HG03066 (cell line): ENCODE measurements around the gene GNAZ.
A peak's percentile ranks its signal among the peaks of the same experiment; 100 is the strongest.
"Not testable (repeated sequence)": the region's sequence is repeated elsewhere in the genome, so short reads cannot be mapped to it uniquely, and the experiment has no call there.

ENCODE experiments used
- ATAC-seq: cut with Tn5 transposase; IDR thresholded peaks from one replicate; pipeline ENCODE4 v1.9.1; 2021; ENCODE audit warnings: low read depth; ENCODE audit not compliant: unreplicated experiment

The GNAZ gene

DNA sequence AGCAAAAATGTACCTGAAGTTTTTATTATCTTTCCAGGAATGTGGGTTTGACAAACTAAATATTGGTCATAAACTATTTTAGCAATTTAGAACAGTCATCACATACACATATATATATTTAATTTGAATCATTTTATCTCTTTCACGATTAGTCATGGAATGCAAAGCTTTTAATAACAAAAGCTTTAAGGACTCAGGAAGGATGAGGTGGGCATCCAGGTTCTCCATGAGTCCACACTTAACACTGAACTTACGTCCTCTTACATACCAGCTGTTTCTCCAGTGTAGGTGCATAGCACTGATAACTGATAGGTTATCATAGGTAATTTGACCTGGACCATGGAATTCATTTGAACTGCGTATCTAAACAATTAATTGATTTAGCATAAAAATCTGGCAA, 28.1 kb upstream of the GNAZ start:
- no peak for ATAC-seq

DNA sequence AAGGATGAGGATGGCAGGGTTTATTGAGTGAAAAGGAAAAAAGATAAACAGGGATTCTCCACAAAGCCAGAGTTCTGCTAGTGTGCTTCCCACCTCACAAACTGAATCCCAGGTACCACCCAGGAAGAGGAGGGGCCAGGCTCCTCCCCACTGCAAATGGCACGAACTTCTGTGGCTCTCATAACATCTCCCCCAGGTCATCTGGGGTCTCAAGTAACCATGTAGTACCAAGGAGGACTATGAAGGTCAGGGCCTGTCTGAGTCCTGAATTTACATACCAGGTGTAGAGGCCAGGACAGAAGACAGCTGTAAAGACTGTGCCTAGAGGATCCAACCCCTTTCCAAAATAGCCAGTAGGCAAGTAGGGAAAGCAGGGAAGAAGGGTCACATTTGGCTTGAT, 25.7 kb upstream of the GNAZ start:
- no peak for ATAC-seq

DNA sequence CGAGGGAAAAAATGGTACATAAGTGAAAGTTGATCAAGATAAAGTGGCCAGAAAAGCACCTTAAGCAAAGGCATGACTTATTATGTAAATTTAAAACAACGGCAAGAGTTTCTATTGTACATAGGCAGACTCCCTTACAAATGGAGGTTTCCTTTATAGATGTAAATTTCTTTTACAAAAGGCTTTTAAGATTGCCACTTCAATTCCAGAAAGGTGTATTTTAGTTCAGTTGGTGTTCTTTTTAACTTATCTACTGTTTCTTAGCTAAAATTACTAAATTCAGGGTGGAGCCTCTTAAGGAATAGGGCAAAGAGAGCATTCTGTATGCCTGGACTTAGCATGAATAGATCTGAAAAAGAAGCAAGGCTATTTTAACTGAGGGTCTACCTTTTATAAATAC, 24.9 kb upstream of the GNAZ start:
- no peak for ATAC-seq

DNA sequence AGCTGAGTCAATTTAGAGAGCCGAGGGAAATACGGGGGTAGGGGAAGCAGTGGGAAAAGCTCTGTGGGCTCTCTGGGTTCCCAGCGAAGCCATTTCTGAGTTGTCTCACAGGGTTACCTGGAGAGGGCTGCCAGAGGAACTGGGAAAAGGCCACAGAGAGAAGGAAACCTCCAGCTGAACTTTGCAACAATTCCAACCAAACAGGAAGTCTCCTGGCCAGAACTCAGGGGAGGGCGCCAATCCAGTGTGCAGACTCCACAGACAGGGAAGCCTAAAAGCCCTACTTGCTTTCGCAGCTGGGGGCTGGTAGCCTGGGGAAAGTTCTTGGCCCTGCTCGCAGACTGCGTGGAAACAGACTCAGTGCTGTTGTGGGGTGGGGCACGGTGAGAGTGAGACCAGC, 23.1 kb upstream of the GNAZ start:
- ATAC-seq = no peak

DNA sequence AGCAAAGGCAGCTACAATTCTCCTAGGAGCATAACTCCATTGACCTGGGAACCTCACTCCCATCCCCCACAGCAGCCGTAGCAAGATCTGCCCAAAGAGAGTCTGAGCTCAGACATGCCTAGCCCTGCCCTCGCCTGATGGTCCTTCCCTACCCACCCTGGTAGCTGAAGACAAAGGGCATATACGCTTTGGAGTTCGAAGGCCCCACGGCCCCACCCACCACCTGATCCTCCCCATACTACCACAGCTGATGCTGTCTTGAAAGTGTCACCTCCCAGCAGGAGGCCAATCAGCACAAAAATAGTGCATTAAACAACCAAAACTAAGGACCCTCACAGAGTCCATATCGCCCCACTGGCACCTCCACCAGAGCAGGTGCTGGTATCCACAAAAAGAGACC, 22.6 kb upstream of the GNAZ start:
- no peak for ATAC-seq

DNA sequence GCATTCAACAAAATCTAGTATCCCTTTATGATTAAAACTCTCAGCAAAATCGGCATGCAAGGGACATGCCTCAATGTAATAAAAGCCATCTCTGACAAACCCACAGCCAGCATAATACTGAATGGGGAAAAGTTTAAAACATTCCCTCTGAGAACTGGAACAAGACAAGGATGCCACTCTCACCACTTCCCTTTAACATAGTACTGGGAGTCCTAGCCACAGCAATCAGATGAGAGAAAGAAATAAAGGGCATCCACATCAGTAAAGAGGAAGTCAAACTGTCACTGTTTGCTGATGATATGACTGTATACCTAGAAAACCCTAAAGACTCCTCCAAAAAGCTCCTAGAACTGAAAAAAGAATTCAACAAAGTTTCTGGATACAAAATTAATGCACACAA, 19.8 kb upstream of the GNAZ start:
- not testable (repeated sequence) for ATAC-seq

DNA sequence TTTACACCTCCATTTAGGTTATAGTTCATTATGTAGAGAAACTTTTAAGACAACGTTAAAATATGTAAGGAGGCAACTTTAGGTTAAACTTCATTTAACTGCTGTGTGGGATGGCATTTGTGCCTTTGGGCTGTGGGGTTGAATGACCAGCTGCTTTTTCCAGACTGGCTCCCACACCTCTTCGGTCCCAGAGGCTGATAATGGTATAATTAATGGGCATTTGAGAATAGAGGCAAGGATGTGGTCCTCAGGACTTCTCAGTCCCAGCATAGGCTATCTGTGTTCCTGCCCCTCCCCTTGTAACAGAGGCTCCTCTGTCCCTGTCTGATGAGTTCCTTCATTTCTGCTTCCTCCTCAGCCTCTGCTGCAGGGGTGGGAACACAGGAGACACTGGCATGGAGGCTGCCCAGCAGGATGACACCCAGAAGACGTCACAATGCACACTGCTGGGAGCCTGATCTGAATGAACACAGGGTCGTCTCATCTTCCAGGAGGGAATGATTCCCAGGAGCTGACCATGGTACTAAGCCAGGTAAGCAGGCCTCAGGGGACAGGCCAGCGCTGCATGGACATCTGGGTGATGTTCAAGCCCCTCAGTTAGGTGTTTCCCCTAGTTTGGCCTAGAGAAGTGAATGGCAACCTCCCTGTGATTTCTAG, 17.1 kb upstream of the GNAZ start:
- no peak for ATAC-seq

DNA sequence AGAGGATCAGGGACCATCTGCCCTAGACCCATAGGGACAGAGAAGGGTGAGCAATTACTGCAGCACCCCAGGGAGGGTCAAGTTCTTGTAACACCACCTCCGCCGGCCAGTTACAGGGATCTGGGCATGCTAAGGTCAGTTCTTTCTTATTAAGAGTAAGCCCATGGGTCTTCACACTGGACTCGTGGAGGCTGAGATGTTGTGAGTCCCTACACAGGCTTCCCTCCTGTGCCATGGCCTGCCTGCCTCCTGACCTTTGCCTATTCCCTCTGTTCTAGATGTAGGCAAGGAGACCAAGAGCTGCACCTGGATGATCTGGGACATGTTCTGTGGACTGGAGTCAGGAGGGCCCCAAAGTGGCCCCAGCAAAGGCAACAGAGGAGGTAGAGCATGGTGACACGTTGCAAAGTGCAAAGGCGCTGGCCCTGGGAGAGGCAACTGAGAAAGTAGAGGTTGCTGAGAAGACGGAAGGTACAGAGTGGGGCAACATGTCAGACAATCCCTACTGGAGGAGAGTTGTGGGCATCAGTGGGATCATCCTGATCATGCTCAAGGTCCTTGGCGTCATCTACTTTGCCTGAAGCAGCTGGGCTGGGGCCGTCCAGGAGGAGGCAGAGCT, 16.3 kb upstream of the GNAZ start:
- no peak for ATAC-seq

DNA sequence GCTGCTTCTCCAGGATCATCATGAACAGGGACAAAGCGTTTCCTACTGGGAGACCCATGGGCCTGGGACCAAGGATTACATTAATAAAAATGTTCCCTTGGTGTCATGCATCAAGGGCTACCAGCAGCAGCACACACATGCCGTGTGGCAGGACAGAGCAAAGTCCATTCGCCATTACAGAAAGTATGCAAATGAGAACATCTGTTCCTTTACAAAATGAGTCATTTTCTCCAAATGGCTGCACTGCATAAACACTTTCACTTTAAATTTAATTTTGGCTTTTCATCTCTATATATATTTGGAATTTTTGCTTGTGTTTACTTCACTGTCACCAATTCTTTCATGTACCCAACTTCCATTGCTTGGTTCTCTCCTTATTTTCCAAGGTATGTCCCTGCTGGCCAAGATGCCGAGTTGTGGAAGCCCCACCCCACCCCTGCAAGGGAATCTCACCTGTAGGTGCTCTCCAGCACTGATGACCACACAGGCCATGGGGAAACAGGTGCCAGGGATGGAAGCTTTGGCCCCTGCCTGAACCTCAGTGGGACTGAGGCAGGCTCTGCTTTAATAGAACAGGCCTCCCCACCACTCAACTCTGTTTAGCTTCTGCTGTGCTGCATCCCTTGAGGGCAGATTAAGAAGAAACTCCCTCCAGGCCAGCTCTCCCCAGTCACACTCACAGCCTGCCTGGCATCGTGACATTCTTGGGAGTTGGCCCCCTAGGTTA, 15.6 kb upstream of the GNAZ start:
- peak; percentile 79 for ATAC-seq

DNA sequence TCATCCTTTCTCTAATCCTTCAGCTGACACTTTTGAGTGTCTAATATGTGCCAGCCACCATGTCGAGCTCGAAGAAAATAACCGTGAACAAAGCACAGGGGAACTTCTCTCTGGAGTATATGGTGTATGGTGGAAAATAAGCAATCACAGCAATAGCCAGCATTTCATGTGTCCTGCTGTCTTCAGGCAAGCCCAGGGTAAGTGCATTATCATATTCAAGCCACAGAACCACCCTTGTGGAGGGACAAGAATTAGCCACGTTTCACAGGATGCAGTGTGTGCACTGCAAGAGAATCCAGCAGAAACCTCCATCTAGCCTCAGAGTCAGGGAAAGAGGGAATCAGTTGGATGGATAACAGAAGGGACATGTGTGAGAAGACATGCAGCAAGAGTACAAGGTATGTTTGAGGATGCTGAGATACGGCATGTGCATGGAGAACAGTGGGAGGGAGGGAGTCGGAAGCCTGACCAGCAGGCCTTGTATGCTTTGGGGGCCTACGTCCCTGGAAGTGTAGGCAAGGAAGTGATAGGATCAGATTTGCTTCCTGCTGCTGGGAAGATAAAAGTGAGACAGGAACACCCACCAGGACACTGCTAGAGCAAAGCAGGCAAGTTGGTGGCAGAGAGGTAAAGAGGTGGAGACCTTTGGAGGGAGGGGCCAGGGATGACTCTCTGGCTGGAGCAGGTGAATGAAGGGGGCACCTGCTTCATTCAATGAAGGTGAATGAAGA, 14.7 kb upstream of the GNAZ start:
- ATAC-seq = no peak

DNA sequence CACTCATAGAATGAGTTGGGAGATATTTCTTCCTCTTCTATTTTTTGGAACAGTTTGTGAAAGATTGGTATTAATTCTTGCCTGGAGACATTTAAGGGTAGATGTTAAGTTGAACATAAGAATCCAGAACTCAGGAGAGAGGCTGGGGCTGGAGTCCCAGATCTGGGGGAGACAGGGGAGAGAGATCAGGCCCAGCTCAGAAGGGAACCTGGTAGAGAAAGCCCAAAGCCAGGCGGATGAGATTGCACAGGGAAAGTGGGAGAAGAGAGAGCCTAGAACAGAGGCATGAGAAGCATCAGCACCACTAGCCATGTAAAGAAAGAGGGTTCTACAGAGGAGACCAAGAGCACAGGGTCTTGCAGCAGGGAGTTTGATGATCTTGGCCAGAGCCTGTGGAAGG, 13.0 kb upstream of the GNAZ start:
- no peak for ATAC-seq

DNA sequence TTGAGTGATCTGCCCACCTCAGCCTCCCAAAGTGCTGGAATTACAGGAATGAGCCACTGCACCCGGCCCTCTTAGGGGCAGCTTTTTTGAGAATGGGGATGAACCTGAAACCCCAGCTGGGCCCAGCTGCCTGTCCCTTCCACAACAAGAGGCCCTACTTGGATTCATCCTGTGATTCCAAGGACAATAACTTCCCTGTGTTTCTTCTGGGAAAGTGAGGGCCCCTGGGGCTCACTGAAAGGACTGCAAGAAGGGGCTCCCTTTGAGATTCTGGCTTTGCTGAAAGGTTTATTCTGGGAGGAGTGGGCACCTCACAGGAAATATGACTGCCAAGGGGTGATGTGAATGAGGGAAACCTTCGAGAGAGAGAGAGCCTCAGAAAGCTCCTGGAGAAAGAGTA, 12.3 kb upstream of the GNAZ start:
- no peak for ATAC-seq

DNA sequence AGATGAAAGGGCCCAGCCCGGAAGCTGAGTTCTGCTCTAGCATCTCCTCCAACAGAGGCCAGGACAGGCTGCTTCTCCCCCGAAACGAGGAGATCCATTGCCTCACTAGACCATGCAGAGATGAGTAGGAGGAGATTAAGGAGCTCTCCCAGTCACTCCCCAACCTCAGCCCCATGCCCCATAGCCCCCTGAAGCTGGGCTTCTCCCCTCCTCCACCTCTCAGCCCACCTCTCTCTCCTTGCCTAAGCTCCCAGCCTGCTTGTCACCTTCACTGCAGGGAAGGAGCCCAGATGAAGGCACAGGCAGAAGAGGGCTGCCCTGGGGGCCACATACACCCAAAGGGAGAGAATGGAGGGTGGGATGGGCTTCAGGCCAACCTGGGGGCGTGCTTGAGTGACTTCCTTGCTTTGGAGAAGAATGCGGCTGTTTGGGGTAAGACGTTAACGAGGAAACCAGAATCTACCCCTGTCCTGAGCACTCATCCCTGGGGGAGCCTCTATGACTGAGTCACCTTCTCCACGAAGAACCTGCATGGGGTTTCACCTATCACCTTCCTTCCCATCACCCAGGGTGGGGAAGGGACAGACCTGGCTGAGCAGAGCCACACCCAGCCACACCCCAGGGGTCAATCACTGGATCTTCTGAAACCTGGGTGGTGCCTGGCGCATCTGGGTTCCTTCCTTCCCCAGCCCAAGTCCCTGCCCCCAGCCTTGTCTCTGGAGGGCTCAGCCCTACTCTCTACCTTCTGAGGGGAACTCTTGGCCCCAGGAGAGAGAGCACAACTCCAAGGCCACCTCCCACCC, 11.6 kb upstream of the GNAZ start:
- ATAC-seq = no peak

DNA sequence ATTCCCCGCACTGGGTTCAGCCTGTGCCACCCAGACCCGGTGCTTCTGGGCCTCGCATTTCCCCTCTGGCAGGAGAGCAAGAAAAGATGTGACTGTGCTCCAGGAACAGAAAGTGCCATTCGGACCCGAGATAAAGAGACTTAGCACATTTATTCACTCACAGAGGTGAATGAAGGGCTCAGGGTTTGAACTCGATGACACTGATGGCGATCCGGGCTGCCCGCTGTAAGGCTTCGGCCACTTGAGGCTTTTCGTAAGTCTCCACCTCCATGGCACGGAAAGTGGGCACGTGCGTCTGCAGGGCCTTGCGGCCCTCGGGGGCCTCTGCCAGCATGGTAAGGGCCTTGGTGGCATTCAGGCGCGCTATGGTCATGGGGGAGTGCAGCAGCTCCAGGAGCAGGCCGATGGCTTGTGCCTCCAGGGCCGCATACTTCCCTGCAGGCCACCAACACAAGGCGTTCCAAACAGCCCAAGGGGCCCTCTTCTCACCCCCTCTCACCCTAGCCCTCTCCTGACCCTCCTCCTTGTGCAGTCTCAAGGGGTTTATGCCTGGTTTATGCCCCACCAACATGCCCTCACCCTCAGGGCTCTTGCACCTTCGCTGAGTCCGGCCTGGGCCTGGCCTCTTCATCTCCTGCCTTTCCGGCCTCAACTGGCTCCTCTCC, 10.9 kb upstream of the GNAZ start:
- ATAC-seq = no peak

DNA sequence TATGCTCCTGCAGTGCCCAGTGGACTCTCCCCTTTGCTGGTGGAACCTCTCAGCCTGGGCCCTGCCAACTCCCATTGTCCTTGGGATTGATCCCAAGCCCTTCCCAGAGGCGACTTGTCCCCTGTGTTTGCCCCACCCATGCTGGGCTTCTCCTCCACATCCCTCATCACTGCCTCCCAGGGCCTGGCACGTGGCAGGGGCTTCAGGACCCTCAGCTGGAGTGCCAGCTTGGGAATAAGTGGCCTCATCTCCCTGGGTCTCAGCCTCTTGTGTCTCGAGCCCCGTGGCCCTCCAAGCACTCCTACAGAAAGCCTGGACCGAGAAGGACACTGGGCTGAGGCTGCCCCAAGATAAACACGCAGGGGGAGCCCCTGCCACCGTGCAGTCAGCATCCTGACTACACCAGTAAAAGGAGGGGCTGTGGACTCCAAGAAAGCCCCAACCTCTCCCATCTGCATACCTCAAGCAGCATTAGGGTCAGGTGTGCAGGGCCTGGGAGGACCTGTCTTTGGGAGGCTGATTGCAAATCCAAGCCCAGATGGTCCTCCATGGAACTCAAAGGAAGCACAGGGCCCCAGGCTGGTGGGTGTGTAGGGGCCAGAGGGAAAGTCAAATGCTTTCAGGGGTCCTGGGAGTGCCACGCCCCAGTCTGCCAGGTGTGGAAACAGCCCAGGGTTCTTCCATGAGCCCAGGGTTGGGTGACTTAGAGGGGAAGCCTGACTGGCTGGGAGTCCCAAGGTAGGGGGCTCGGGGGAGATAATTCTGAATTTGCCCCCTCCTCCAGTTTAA, 9.5 kb upstream of the GNAZ start:
- no peak for ATAC-seq

DNA sequence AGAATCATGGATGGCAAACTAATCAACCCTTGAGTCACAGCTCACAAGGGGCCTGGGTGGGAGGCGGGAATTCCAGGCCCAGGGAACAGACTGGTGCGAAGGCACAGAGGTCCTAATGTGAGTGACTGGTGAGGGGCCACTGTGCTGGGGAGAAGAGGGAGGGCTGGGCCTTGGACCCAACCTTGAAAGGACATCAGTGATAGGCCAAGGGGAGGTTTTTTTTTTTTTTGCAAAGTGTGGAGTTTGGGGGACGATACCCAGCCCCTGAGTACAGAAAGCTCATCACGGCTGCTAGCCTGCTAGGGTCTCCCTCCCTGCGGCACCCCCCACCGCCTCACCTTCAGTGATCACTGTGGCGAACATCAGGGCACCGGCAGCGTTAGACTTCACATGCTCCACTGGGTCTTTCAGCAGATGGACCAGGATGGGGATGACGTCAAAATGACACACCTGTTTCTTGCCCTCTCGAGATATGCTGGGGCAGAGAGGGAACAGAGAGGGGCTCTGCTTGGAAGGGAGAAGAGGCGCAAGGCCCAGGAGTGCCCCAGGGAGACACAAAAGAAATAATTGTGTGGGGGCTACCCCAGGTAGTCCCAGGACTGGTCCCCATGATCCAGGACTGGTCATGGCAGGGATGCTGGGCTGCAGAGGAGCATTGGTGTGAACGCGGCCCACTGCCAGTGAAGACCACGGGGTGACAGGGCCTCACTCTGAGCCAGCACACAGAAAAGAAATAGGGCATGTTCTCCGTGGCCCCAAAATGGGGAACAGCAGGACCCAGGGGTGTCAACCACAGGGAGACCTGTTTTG, 8.6 kb upstream of the GNAZ start:
- no peak for ATAC-seq

DNA sequence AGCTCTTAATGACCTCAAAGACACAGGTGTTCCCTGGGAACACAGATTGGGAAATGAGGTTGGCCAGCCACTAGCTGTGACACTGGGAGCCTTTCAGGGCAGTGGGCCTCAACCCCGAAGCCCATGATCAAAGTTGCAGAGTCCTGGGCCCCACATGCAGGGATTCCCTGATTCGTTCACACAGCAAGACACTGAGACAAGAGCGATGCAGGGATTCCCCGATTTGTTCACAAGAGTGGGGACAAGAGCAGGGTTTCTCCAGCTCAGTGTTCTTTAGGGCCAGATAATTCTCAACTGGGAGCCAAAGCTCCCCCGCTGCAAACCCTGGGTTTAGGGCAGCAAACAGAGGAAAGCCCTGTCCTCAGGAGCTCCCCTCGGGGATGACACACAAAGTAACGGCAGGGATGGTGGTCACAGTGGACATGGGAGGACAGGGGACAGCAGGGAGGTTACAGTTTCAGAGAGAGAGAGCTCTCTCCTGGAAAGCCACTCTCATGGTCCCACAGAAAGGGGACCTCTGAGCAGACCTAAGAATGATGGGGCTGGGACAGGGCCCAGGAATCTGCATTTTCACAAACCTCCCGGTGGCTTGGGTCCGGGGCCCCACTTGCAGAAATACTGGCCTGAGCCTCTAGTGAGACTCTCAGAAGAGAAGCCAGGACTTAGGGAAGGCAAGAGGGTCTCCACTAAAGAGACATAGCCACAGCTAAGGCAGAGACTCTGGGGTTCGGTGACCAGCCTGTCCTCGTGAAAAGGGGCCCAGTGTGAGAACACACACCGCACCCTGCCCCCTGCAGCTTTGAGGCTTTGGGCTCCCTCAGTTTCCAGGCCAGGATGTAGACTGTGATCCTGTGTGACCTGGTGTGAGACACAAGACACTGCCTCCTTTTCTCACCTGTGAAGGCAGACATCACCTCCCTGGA, 7.4 kb upstream of the GNAZ start:
- ATAC-seq = no peak
